GM18499 (cell line): ENCODE measurements around the gene COMTD1.
A peak's percentile ranks its signal among the peaks of the same experiment; 100 is the strongest.

ENCODE experiments used
- ATAC-seq: cut with Tn5 transposase; IDR thresholded peaks from one replicate; pipeline ENCODE4 v1.9.1; 2021; ENCODE audit warnings: moderate number of reproducible peaks; ENCODE audit not compliant: insufficient read depth, unreplicated experiment

COMTD1 gene

DNA sequence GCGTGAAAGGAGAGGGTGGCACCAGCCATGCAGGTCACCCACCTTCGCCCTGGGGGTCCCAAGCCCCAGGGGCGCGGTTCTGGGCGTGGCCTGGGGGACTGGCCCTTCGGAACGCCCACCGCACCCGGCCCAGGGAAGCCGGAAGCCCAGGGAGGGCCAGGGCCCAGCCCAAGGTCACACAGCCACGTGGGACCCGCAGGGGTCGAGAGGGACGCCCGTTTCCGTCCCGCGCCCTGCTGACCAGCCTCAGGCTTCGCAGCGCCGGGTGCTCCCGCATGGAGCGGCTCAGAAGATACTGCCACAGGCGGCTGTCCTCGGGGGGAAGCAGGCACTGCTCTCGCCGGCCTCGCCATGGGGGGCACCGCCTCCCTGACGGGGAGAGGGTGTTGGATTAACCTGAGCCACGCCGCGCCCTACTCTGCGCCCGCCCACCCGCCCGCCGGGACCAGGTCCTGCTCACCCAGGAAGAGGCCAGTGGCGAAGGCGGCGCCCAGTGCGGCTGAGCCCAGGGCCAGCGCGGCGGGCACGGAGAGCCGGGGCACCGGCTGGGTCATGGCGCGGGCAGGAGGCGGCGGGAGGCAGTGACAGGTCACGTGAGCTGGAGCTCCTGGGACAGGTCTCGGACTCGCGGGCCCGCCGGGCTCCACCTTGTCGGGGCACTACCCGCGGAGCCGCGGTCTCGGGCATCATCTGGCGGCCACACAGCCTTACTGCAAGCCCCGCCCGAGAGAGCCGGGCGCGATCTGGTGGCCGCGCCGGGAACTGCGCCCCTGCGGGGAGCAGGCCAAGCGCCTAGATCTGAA is at the start of gene COMTD1:
Gene COMTD1, minus strand, starts transcription at position 583 of the 803 bp plus-strand sequence. Its CDS starts 29 bp downstream, at position 554.
- peak; percentile 46 for ATAC-seq

- no peak for ATAC-seq
Measured at GRCh38 chr10:75283671-75284470, 48.1 kb upstream of the COMTD1 start.

DNA sequence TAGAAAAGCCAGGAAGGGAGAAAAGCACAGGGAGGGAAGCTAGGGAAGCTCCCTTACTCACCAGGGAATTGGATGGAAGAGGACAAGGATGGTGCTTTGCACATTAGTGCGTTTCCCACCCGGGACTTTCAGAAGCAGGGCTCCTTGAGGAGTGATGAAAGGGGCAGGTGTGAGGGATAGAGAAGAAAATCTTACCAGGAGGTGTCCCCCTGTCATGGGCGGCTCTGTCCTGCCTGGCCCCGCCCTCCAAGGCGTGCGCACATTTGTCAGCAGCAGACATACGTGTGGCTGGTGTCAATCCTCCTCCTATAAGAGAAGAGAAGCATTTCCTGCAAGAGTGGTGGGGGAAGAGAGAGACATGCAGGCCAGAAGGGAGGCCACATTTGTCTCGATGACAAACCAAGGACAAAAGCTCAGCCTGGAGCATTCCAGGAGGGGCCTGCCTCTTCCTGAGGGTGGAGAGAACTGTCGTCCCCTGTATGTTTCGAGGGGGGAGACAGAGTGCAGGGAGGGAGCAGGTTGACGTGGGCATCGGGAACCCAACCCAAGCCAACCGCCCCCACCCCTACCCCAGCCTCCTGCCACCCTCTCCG is 47.4 kb upstream of the COMTD1 start:
- ATAC-seq, result no peak

- ATAC-seq, result no peak
Measured at GRCh38 chr10:75281974-75282373, 46.2 kb upstream of the COMTD1 start.

DNA sequence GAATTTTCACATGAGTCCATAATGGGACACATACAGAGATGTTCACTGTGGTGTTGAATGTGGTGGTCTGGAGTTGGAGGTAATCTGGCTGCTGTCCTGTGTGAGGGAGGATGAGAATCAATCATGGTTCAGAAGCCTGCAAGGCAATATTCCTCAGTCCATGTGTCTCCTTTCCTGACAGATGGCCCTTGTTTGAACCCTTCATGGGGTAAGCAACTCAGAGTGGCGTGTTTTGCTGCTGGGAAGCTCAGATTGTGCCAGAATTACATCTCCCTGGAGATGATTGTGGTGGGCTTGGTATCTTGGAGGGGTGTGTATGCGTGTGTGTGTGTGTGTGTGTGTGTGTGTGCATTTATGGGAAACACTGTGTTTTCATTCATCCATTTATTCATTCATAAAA is 44.5 kb upstream of the COMTD1 start:
- ATAC-seq, result no peak

DNA sequence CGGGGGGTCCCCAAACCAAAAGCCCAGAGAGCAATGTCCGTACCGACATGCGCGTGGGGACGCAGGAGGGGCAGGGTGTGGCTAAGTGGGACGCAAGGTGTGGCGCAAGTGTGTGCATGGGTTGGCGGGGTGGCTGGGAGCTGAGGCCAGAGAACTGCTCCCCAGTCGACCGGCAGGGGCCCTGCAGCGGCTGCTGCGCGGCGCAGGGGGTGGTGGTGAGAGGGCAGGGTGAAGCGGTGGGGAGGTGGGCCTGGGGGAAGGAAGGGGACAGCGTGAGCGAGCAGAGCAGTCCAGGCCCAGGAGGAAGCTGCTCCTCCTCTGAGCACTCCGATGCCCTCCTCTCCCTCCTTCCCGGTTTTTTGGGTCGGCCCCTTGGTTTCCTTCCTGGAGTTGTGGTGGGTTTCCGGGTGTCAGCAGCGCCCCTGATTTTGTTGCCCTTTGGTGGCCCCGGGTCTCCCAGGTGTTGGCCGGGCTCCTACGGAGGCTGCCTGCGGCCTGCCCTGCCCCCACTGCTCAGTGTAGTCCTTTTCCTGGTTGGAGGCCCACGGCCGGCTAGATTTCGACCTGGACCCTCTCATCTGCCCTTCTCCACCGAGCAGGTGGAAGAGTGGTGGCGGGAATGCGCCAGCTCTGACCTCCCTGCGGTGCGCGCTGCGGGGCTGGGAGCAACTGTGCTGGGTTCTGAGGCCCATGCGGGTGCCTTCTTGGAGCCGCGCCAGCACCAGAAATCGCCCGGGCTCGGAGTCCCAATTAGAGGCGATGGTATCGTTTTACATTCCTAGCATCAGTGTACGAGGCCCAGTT is 40.5 kb upstream of the COMTD1 start:
- ATAC-seq, result no peak

GRCh38 chr10:75272896-75273295 is 37.1 kb upstream of the COMTD1 start:
- no peak for ATAC-seq

GRCh38 chr10:75272094-75272493 is 36.3 kb upstream of the COMTD1 start:
- no peak for ATAC-seq

DNA sequence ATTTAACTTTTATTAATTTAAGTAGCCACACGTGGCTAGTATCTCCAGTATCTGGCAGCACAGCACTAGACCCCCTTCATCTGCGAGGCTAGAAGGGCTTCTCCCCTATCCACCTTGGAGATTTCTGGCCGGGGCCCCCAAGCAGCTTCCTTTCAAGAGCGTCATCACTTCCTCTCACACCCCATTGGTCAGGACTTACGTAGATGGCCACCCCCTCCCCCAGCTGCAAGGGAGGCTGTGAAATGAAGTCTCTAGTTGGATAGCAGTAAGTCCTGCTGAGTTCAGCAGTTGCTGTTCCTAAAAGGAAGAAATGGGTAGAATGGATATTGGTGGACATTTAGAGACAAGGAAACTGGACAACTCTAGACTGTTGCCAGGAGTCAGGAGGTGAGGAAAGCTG is 33.8 kb upstream of the COMTD1 start:
- ATAC-seq, result no peak

DNA sequence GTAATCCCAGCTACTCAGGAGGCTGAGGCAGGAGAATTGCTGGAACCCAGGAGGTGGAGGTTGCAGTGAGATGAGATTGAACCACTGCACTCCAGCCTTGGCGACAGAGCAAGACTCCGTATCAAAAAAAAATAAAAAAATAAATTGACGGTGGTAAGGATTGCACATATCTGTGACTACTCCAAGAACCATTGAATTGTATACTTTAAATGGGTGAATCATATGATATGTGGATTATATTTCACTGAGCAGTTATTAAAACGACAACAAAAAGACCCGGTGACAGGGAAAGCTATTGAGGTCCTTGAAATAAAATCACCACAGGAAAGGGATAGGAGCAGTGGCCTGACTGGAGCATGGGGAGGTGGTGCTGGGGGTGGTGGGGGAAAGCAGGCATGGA is 31.2 kb upstream of the COMTD1 start:
- no peak for ATAC-seq

DNA sequence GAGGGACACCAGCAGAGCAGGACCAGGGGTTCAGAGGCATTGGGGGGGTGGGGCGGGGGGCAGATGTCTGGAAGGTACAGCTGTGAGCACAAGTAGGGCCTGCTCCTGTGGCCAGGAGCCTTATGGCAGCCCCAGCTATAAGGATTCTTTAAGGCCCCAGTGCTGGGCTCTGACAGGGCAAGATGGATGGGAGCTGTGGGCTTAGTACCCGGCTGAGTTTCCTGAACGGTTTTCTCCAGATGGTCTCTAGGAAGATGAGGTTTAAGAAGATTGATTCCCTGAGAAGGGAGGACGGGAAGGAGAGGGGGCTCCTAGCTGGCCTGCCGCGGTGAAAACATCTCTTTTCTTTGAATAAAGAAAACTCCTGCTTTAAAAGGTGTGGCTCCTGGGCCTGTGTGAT is 30.1 kb upstream of the COMTD1 start:
- no peak for ATAC-seq

GRCh38 chr10:75263806-75264205 is 28.0 kb upstream of the COMTD1 start:
- ATAC-seq, result no peak

DNA sequence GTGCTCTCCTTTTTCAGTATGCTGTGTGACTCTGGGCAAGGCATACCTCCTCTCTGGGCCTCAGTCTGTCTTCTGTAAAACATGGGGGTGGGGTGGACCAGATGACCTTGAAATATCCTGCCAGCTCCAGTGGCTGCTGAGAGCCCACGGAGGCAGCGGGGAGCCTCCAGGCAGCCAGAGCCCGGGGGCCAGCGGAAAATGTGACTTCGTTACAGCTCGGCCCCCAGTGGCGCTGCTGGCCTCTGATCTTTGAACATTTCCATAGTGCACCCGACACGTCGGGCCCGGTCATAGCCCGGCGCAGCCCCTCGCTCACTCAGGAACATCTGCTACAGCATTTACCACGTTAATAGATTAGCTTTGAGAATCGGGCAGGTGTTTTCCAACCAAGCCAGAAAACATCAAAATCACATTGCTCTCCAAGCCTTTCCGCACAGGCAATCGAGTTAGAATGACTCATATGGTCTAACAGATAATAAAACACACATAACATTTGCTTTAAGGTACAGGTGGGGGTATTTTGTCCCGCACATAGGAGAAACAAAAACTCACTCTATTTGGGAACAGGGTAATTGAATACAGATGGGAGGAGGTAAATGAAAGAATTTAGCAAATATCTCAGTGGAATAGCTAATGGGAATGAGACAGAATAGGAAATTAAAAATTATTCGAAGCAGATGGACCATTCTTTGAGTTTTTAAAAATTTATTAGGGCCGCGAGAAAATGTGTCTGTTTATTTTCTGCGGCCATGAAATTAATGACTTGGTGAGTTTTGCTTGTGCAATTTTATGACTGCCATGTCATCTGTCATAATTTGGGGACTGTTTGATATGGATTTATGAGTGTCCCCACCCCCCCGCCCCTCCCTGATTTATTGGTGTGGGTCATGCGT is 26.3 kb upstream of the COMTD1 start:
- no peak for ATAC-seq

DNA sequence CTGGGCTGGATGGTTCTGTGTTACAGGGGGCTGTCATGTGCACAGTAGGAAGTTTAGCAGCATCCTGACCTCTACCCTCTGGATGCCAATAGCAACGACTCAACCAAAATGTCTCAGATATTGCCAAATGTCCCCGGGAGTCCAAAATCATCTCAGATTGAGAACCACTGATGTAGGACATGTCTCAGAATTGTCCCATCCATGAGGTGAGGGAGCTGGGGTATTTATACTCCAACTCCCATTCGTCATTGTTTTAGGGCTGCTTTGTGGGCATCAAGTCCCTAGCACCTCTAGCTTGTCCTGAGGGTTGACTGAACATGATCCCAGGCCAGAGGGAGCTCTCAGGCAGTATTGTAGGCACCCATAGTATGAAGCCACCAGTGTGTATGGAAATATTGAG is 25.2 kb upstream of the COMTD1 start:
- ATAC-seq, result no peak

DNA sequence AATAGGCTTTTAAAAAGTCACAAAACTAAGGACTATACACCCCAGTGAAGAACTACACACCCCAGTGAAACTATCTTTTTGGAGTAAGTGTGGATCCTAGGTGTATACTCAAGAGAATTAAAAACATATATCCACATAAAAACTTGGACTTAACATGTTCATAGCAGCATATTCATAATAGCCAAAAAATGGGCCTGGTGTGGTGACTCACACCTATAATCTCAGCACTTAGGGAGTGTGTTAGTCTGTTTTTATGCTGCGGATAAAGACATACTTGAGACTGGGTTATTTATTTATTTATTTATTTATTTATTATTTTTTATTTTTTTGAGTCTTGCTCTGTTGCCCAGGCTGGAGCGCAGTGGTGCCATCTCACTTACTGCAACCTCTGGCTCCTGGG is 19.0 kb upstream of the COMTD1 start:
- no peak for ATAC-seq

DNA sequence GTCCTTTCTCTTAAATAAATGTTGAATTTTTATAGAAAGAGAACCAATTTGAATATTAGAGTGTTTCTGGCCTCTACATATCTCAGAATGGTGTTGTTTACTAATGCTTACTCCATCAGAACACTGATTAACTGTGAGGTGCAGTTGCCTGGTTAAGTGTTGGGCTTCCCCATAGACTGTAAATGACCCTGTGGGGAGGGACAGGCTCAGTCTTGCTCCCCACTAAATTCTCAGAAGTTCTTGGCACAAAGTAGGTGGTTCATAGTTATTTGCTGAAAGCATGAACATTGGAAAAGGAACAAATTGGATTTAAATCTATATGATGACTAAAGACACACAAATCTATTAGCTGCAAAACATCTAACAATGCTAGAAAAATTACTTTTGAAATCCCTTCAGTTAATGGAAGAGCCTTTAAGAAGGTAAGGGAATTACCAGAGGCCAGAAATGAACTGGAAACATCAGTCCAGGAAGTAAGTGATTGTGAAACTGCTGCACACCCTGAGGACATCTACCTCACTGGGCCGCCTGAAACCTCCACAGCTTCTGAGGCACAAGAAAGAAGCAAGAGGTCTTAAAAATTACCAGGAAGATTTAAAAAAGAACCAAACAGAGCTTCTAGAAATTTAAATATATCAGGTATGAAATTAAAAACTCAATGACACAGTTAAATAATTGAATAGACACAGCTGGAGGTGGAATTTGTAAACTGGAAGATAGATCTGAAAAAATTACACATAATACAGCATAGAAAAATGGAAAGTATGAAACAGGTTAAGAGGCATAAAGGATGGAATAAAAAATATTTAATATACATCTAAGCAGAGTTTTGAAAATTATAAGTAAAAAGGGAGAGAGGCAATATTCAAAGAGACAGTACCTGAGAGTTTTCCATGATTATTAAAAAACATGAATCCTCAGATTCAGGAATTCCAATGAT is 17.8 kb upstream of the COMTD1 start:
- ATAC-seq, result no peak

- ATAC-seq, result no peak
Measured at GRCh38 chr10:75250934-75251333, 15.2 kb upstream of the COMTD1 start.

DNA sequence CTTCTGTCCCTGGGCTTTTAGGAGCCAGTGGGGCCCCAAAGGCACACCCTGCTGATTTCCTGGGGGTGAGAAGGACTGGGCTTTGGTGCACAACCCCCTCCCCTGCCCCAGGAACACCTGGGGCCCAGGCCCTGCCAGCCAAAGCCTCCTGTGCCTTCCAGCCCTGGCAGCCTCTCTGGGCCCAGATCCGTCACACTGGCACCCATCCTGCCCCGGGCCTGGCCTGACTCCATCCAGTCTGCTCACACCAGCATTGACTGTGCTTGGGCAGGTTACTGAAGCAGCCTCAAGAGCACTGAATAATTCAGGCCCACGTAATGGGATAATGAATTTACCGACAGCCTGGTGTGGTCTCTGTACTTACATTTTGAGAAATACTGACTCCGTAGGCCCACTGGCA is 12.0 kb upstream of the COMTD1 start:
- ATAC-seq, result no peak
